Endothelial cell of umbilical vein (primary cell): ENCODE data around the gene CARMIL1. TPM values are rescaled to one million over a fixed set of nuclear protein-coding genes. Genes with fewer than 3 reads are reported as not detected.

Experiments used
- BruUV-seq: library from RNA; stranded (reverse); fragments of 400-500 nt; replicated peaks from 2 replicates; lab custom pipeline; 2021; lab: Mats Ljungman, UMichigan
- CTCF ChIA-PET: fragments of 300-600, 350-600 bp; sonication (Branson Sonifier 250); formaldehyde crosslinking; loops from one replicate; lab custom pipeline; 2021; ENCODE audit warnings: antibody characterized with exemption, inconsistent platforms; lab: Charles Lee
- POLR2A ChIA-PET: fragments of 300-600, 350-600 bp; sonication (Branson Sonifier 250); formaldehyde crosslinking; loops from one replicate; lab custom pipeline; 2021; ENCODE audit warnings: antibody characterized with exemption, inconsistent platforms; lab: Charles Lee
- DNase-seq: peaks from one replicate; pipeline ENCODE4 v3.0.0-alpha.2; 2011; ENCODE audit warnings: low read depth, low spot score
- FAIRE-seq: peaks from 2 replicates; lab custom pipeline; 2011; peaks lifted over from hg19 to GRCh38; lab: Jason Lieb, UNC
- H2AFZ ChIP-seq: 2 replicates; pipeline ENCODE4 v1.6.0; 2012; ENCODE audit warnings: low read depth, low read length, control low read depth, inconsistent platforms
- H3K27ac ChIP-seq: 2 replicates; pipeline ENCODE4 v1.5.1; 2011; ENCODE audit warnings: low read depth, mild to moderate bottlenecking, control low read depth, low read length, moderate library complexity; ENCODE audit not compliant: insufficient read depth
- H3K27me3 ChIP-seq, 2 experiments: 2 replicates each; pipeline versions ENCODE4 v1.6.0 to v1.6.1; 2011; ENCODE audit warnings: low read length in 2 of 2, mixed read lengths in 1 of 2; ENCODE audit not compliant: control insufficient read depth in 2 of 2, insufficient read depth in 2 of 2
- H3K36me3 ChIP-seq, 2 experiments: 2 replicates in 1 of 2; 3 replicates in 1 of 2; pipeline ENCODE4 v1.5.1; 2011; ENCODE audit warnings: low read length in 2 of 2, mild to moderate bottlenecking in 1 of 2, moderate library complexity in 1 of 2; ENCODE audit not compliant: control insufficient read depth in 2 of 2, insufficient read depth in 2 of 2; ENCODE audit errors: extremely low read depth in 1 of 2
- H3K4me1 ChIP-seq: 3 replicates; pipeline ENCODE4 v1.5.1; 2011; ENCODE audit warnings: mild to moderate bottlenecking, low read length; ENCODE audit not compliant: control insufficient read depth, insufficient read depth; ENCODE audit errors: extremely low read depth
- H3K4me2 ChIP-seq: 2 replicates; pipeline ENCODE4 v1.6.1; 2011; ENCODE audit warnings: low read length, control low read depth, mixed read lengths; ENCODE audit not compliant: insufficient read depth
- H3K4me3 ChIP-seq, 3 experiments: fragments of 200-600 bp in 1 of 3; sonication (generic), shearing (Covaris generic) in 1 of 3; replicated peaks in 1 of 3; 2 replicates each; pipeline ENCODE4 v1.5.1; 2011 to 2016; ENCODE audit warnings: control low read depth in 3 of 3, low read length in 3 of 3, mild to moderate bottlenecking in 2 of 3, inconsistent platforms in 1 of 3, low read depth in 1 of 3, moderate library complexity in 1 of 3; ENCODE audit not compliant: insufficient read depth in 1 of 3
- H3K79me2 ChIP-seq: 2 replicates; pipeline ENCODE4 v1.6.0; 2012; ENCODE audit warnings: low read length, inconsistent platforms; ENCODE audit not compliant: control insufficient read depth, insufficient read depth
- H3K9ac ChIP-seq: replicated peaks from 2 replicates; pipeline ENCODE3; 2011; ENCODE audit warnings: low read length, control low read depth; ENCODE audit not compliant: insufficient read depth; ENCODE audit errors: extremely low read depth
- H3K9me1 ChIP-seq: replicated peaks from 3 replicates; pipeline ENCODE4 v1.6.0; 2011; ENCODE audit warnings: mild to moderate bottlenecking, low read length; ENCODE audit not compliant: control insufficient read depth, insufficient read depth; ENCODE audit errors: extremely low read depth
- H3K9me3 ChIP-seq: replicated peaks from 2 replicates; pipeline ENCODE4 v1.5.1; 2012; ENCODE audit warnings: low read length, inconsistent platforms; ENCODE audit not compliant: control insufficient read depth, insufficient read depth
- H4K20me1 ChIP-seq: replicated peaks from 2 replicates; pipeline ENCODE3; 2011; ENCODE audit warnings: mild to moderate bottlenecking, low read length; ENCODE audit not compliant: control insufficient read depth, insufficient read depth; ENCODE audit errors: extremely low read depth
- CTCF ChIP-seq, 2 donors: IDR thresholded peaks; 1 replicate in 1 of 2; 2 replicates in 1 of 2; pipeline ENCODE4 v1.5.1; 2011; ENCODE audit warnings: low read length in 2 of 2, mild to moderate bottlenecking in 2 of 2, moderate library complexity in 2 of 2, control low read depth in 1 of 2, inconsistent platforms in 1 of 2, low read depth in 1 of 2; ENCODE audit not compliant: insufficient read depth in 1 of 2; ENCODE audit errors: extremely low read depth in 1 of 2
- EZH2 ChIP-seq: IDR thresholded peaks from 2 replicates; pipeline ENCODE4 v1.6.1; 2012; ENCODE audit warnings: borderline replicate concordance, low read depth, mild to moderate bottlenecking, moderate library complexity, low read length, inconsistent platforms; ENCODE audit not compliant: severe bottlenecking
- FOS ChIP-seq: IDR thresholded peaks from 2 replicates; pipeline ENCODE4 v1.6.1; 2011; ENCODE audit warnings: mild to moderate bottlenecking, low read length, moderate library complexity, borderline replicate concordance; ENCODE audit not compliant: insufficient read depth
- GATA2 ChIP-seq: IDR thresholded peaks from 2 replicates; pipeline ENCODE4 v1.7.0; 2011; ENCODE audit warnings: low read depth, mild to moderate bottlenecking, moderate library complexity, mixed read lengths, low read length; ENCODE audit not compliant: insufficient read length, insufficient read depth
- MYC ChIP-seq: IDR thresholded peaks from one replicate; pipeline ENCODE4 v1.6.1; 2011; ENCODE audit warnings: mild to moderate bottlenecking, low read depth, low read length
- dilution Hi-C: fragments of 300-500 bp; cut with MboI; formaldehyde crosslinking; loops from one replicate; pipeline ENCODE4 v1.15.0; 2019; ENCODE audit warnings: low sequenced_read_pairs; ENCODE audit not compliant: extremely low pct_ligation_motif_present
- intact Hi-C: fragments of 100-400 bp; cut with micrococcal nuclease; formaldehyde crosslinking; loops from one replicate; pipeline ENCODE4 v1.10.0; 2022
- polyA plus RNA-seq, 4 experiments: library from polyadenylated mRNA; depleted of rRNA in 3 of 4; stranded (reverse) in 3 of 4; unstranded in 1 of 4; fragments of >200 nt; gene quantifications; 2 replicates each; pipeline versions ENCODE4 v1.2.1 to v1.2.3, GENCODE V29; 2011 to 2012; ENCODE audit warnings: missing spikeins in 1 of 4
- total RNA-seq: library from RNA; stranded (reverse); gene quantifications from 2 replicates; pipeline ENCODE4 v1.2.3, GENCODE V29; 2021
- TF ChIP-seq, protein P1 (sequence below): IDR thresholded peaks from 2 replicates; pipeline ENCODE4 v1.6.1; 2011; ENCODE audit not compliant: insufficient read depth, insufficient read length

Gene CARMIL1
- total and polyA plus RNA-seq, 2 donors (not counting 3 experiments of a cell fraction or from before 2014, with no cell fraction given), result 1.3 to 8.7 TPM

GRCh38 chr6:25306379-25306778, 27.2 kb downstream of the CARMIL1 start:
- H3K79me2 ChIP-seq, result no peaks in the 10 kb centered on the region
- DNase-seq, result no peak
- no peak for FAIRE-seq
- no peaks in the 10 kb centered on the region for H4K20me1 ChIP-seq
- H3K4me1 ChIP-seq, result no peaks in the 10 kb centered on the region
- H3K4me2 ChIP-seq, result no peak overlapping the region
- no peak overlapping the region for H3K4me3 ChIP-seq
- CTCF ChIA-PET, result no interaction called here
- no peak overlapping the region for H2AFZ ChIP-seq
- dilution Hi-C loops (no loop called here), intact Hi-C loops (no loop called here)
- no peaks in the 10 kb centered on the region for H3K36me3 ChIP-seq
- no TSS peak for BruUV-seq
- H3K9me3 ChIP-seq, result no peaks in the 10 kb centered on the region
- H3K27ac ChIP-seq, result no peak overlapping the region
- no peak overlapping the region for H3K9ac ChIP-seq
- H3K27me3 ChIP-seq, result peaks cover 0 to 3% of the 10 kb centered on the region in 2 experiments
- POLR2A ChIA-PET, result no interaction called here
- no peak for TF ChIP-seq MYC
- TF ChIP-seq, protein P1, sequence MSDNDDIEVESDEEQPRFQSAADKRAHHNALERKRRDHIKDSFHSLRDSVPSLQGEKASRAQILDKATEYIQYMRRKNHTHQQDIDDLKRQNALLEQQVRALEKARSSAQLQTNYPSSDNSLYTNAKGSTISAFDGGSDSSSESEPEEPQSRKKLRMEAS, result no peak
- TF ChIP-seq GATA2, result no peak
- TF ChIP-seq CTCF (IDR thresholded peaks at IDR 0.05; ENCODE audit: extremely low read depth in 1 of 2, insufficient read depth in 1 of 2, low read depth in 1 of 2, low read length in 2 of 2), result no peak
- TF ChIP-seq FOS, result no peak
- no peak for TF ChIP-seq EZH2
- H3K9me1 ChIP-seq, result no peaks in the 10 kb centered on the region
